Suprapubic skin (tissue), 3 donors: ENCODE results near the gene KLHL17.

Source experiments
- POLR2A ChIP-seq, 2 donors: fragments of 450-650 bp; IDR thresholded peaks; one replicate each; pipeline ENCODE4 v1.6.1; 2017; ENCODE audit warnings: antibody characterized with exemption in 2 of 2, mild to moderate bottlenecking in 2 of 2, moderate library complexity in 2 of 2
- TF ChIP-seq, protein P1 (sequence below), 2 donors: fragments of 200-600 bp in 1 of 2; fragments of 450-650 bp in 1 of 2; sonication (generic) in 1 of 2; IDR thresholded peaks; one replicate each; pipeline ENCODE4 v1.5.1; 2016 to 2019; ENCODE audit warnings: antibody characterized with exemption in 2 of 2, mild to moderate bottlenecking in 1 of 2, moderate library complexity in 1 of 2

DNA sequence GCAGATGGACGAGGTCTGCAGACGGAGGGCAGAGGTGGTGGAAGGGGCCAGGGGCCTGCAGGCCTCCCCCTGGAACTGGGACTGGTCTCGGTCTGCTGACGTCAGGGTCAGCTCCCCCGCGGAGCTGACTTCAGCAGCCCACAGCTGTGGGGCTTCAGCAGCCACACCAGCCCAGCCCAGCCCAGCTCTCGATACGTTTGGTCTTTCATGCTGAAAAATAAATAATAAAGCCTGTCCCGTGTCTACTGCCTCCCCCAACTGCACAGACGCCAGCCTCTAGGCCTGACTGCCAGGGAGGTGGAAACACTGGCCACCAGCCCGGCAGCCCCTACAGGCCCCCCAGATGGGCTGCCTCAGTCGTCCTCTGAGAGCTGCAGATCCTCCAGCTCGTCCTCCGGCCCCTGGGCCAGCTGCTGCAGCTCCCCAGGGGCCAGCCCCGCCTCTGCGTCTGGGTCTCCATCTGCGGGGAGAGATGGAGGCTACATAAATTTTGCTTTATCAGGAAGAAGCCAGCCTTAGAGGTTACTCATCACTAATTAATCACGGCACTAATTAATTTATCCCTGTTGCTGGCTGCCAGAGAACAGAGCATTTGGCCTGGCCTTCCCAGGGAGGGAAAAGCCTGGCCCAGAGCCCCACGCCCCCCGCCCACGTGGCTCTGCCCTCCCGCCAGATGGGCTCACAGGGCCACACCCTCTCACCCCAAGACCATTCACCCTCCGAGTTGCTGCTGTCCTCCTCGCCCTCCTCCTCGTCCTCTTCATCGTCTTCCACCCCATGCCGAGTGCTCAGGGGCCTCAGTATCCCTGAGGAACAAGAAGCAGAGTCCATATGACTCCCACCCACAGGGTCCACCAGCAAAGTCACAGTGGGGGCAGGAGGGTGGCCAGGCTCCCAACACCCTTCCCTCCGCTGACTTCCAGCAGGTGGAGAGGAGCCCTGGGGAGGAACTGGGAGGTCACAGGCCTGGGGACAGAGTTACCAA is 15.8 kb upstream of the KLHL17 start:
- TF ChIP-seq, protein P1, sequence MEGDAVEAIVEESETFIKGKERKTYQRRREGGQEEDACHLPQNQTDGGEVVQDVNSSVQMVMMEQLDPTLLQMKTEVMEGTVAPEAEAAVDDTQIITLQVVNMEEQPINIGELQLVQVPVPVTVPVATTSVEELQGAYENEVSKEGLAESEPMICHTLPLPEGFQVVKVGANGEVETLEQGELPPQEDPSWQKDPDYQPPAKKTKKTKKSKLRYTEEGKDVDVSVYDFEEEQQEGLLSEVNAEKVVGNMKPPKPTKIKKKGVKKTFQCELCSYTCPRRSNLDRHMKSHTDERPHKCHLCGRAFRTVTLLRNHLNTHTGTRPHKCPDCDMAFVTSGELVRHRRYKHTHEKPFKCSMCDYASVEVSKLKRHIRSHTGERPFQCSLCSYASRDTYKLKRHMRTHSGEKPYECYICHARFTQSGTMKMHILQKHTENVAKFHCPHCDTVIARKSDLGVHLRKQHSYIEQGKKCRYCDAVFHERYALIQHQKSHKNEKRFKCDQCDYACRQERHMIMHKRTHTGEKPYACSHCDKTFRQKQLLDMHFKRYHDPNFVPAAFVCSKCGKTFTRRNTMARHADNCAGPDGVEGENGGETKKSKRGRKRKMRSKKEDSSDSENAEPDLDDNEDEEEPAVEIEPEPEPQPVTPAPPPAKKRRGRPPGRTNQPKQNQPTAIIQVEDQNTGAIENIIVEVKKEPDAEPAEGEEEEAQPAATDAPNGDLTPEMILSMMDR (IDR thresholded peaks at IDR 0.05): no peak
- no peak for TF ChIP-seq POLR2A (IDR thresholded peaks at IDR 0.05)
